HG02610 (cell line): ENCODE results near the gene NEK11.

Source experiments
- ATAC-seq: cut with Tn5 transposase; IDR thresholded peaks from one replicate; pipeline ENCODE4 v1.9.1; 2021; ENCODE audit warnings: mild to moderate bottlenecking, moderate library complexity; ENCODE audit not compliant: unreplicated experiment

NEK11 gene, protein sequence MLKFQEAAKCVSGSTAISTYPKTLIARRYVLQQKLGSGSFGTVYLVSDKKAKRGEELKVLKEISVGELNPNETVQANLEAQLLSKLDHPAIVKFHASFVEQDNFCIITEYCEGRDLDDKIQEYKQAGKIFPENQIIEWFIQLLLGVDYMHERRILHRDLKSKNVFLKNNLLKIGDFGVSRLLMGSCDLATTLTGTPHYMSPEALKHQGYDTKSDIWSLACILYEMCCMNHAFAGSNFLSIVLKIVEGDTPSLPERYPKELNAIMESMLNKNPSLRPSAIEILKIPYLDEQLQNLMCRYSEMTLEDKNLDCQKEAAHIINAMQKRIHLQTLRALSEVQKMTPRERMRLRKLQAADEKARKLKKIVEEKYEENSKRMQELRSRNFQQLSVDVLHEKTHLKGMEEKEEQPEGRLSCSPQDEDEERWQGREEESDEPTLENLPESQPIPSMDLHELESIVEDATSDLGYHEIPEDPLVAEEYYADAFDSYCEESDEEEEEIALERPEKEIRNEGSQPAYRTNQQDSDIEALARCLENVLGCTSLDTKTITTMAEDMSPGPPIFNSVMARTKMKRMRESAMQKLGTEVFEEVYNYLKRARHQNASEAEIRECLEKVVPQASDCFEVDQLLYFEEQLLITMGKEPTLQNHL

GRCh38 chr3:131026321-131027151 is at the start of gene NEK11, which contains the start of gene ASTE1:
Gene NEK11 (plus strand): TSS chr3:131026877. CDS start chr3:131029709, 2,832 bp downstream.
Gene ASTE1 (minus strand): TSS chr3:131026825. CDS start chr3:131025306, 1,519 bp downstream.
- peak; percentile 98 for ATAC-seq

GRCh38 chr3:130979117-130979516 is 47.6 kb upstream of the NEK11 start:
- ATAC-seq = no peak

DNA sequence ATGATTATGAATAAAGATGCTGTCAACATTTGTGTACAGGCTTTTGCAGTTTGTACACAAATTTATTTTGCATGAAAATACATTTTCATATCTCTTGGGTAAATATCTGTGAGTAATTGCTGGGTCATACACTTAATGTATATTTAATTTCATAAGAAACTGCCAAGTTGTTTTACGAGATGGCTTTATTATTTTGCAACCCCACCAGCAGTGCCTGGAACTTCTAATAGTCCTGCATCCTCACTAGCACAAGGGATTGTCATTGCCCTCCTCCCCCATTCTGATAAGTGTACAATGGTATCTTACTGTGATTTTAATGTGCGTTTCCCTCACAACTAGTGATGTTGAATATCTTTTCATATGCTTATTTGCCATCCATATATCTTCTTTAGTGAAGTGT is 45.2 kb upstream of the NEK11 start:
- no peak for ATAC-seq

GRCh38 chr3:130990282-130990681 is 36.4 kb upstream of the NEK11 start:
- no peak for ATAC-seq

- ATAC-seq = no peak
These were observed 35.6 kb upstream of the NEK11 start for GRCh38 chr3:130991126-130991525.

DNA sequence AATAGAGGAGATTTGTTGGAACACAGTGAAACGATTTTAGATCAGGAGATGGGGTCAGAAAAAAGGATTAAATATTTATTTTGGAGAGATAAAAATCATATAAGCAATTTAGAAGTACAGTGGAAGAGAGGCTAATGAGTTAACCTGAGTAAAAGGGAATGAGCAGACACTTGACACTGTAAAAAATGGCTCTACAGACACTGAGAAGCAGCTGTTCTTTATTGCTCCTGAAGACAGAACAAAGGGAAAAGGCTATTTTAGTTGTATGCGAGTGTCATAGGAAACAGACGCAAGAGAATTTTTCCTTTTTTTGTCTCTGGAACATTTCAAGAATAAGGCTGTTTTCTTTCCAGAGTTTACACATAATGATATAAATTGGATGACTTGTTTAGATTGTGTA is 34.3 kb upstream of the NEK11 start:
- no peak for ATAC-seq

DNA sequence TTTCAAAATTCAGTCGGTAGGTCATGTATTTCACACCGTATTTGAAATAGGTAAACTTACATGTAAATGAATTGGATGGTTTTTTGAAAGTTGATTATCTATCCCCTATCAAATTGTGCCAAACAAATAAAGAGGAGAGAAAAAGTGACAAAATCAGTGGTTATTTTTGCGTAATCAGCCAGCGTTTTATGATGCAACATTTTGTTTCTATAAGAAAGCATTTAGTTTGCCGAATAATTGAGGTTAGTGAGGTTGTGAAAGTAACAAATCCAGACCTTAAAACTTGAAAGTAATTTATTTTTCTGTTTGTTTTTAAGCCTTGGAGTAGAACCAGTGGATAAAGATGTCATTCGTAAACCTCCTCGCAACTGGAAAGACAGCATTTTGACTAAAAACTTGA is 29.4 kb upstream of the NEK11 start:
- ATAC-seq = no peak

- no peak for ATAC-seq
These were observed 25.6 kb upstream of the NEK11 start for GRCh38 chr3:131001071-131001470.

- ATAC-seq = no peak
These were observed 22.1 kb upstream of the NEK11 start for GRCh38 chr3:131004603-131005002.

DNA sequence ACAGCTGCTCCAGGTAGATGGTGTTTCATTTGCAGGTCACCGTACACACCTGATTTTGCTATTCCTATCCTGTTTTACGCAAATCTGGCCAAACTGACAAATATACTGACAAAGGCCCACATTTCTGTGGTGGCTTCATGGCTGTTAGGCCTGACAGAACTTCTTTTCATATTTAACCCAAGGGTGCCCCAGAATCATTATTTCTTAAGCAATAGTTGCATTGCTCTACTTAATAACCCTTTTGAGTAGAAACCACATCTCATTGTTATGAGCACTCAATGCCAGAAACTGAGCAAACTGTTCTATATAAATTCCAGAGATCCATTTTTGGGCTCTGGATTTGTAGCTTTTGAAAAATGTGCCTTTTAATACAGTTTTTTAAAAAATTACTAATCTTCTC is 19.4 kb upstream of the NEK11 start:
- no peak for ATAC-seq

- ATAC-seq = no peak
These were observed 18.9 kb upstream of the NEK11 start for GRCh38 chr3:131007782-131008181.

- ATAC-seq = no peak
These were observed 18.4 kb upstream of the NEK11 start for GRCh38 chr3:131008326-131008725.

DNA sequence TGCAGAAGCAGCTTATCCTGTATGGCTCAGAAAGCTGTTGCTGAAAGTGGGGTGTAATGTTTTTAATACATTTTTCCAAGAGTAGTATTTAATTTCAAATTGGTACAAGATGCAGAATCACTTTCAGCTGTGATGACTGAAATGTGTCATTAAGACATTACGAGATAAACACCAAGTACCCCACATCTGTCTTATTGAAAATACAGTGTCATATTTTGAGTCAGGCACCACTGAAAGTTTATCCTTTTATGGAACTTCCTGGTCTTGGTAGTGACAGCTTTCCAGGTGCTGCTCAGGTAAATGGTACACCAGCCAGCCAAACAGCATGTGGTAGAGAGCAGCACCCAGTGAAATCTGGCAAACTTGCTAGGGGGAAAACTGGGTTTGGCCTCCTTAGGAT is 17.0 kb upstream of the NEK11 start:
- peak; percentile 37 for ATAC-seq

DNA sequence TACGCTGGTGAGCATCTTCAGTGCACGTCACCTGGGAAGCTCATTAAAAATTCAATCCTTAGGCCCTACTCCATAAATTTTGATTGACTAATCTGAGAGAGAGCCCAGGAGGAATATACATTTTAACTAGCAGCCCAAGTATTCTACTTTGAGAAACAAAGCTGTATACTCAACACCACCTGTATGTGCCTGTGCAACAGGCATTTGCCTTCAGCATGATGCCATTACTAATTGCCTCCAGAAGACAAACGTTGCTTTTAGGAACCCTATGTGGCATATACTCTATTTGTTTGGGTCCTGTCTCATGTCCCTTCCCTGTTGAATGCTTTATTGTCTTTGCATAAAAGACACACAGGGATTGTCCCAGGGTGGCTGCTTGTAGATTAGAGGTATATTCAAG is 7.7 kb upstream of the NEK11 start:
- ATAC-seq = no peak

GRCh38 chr3:131020122-131020693 is 6.5 kb upstream of the NEK11 start:
- peak; percentile 53 for ATAC-seq

DNA sequence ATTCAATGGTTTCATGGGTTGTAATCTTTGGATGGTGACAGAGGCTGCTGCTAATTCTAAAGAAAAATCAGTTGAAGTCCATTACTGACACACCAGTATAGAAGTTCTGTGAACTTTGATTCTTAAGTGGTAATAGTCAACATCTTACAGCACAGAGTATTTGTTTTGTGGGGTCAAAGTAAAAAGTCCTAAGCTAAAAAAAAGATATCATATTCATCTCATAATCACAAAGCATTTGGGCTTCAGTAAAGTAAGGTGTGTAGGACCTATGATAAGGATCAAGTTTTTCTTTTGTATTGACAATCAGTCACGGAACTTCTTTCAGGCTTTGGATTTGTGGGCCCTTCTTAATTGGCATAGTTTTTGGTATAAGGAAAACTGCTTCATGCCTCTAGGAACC is 1.1 kb upstream of the NEK11 start:
- no peak for ATAC-seq

- ATAC-seq = no peak
These were observed 2.2 kb downstream of the NEK11 start for GRCh38 chr3:131028844-131029243.

GRCh38 chr3:131031660-131032059 is 5.0 kb downstream of the NEK11 start:
- ATAC-seq = no peak

GRCh38 chr3:131033480-131034080 is 6.9 kb downstream of the NEK11 start:
- ATAC-seq = peak; percentile 59

DNA sequence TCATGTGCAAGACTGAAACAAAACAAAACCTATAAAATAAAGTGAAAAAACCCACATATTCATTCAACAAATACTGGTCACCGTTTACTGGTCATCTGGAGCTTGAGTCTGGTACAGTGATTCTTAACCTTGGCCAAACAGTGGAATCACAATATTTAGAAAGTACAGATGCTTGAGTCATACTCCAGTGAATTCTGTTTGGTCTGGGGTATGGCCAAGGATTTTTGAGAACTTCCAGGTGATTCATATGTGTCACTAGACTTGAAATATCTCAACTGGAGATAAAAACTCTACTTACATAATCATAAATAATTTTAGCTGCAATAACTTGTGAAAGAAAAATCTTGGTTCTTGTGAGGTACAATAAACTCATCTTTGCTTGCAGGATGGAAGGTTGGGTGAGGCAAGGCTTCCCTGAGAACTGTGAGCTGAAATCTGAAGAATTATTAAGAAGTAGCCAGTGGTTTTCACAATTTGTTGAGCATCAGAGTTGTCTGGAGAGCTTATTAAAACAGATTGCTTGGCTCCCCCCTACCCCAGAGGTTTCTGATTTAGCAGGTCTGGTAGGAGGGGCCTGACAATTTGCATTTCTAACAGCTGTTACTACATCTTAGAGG is 9.6 kb downstream of the NEK11 start:
- ATAC-seq = no peak
